CD4-positive, CD25-positive, alpha-beta regulatory T cell (primary cell): Measurements from ENCODE around the gene C18orf54. TPM values are rescaled to one million over a fixed set of nuclear protein-coding genes. Genes with fewer than 3 reads are reported as not detected.

ENCODE experiments used
- ATAC-seq, 2 donors: fragments of 150-1000 bp; cut with Tn5 transposase; one replicate each; pipeline ENCODE4 v1.10.0; 2021; ENCODE audit warnings: low read depth in 2 of 2, moderate number of reproducible peaks in 2 of 2, moderate library complexity in 1 of 2
- DNase-seq, 3 donors: peaks; one replicate each; pipeline versions ENCODE4 v3.0.0 to v3.0.0-alpha.2; 2012 to 2022; ENCODE audit warnings: mixed read lengths in 1 of 3
- H3K27ac ChIP-seq: one replicate; pipeline ENCODE4 v1.7.0; 2013; ENCODE audit warnings: mild to moderate bottlenecking, low read length; ENCODE audit not compliant: insufficient read depth, poor library complexity, severe bottlenecking
- H3K27me3 ChIP-seq: one replicate; pipeline ENCODE4 v1.7.0; 2013; ENCODE audit warnings: low read length; ENCODE audit not compliant: control insufficient read depth, insufficient read depth
- H3K36me3 ChIP-seq: one replicate; pipeline ENCODE4 v1.7.0; 2013; ENCODE audit warnings: mild to moderate bottlenecking, low read length, moderate library complexity; ENCODE audit not compliant: control insufficient read depth, insufficient read depth
- H3K4me1 ChIP-seq: 2 replicates; pipeline ENCODE4 v1.7.0; 2013; ENCODE audit warnings: mild to moderate bottlenecking, low read length; ENCODE audit not compliant: insufficient read depth, control insufficient read depth, poor library complexity, severe bottlenecking
- H3K4me3 ChIP-seq: one replicate; pipeline ENCODE4 v1.7.0; 2013; ENCODE audit warnings: low read depth, mild to moderate bottlenecking, low read length, moderate library complexity
- H3K9me3 ChIP-seq, 2 experiments: 1 replicate in 1 of 2; 2 replicates in 1 of 2; pipeline ENCODE4 v1.7.0; 2013; ENCODE audit warnings: low read length in 2 of 2, mild to moderate bottlenecking in 1 of 2, moderate library complexity in 1 of 2; ENCODE audit not compliant: control insufficient read depth in 2 of 2
- H3K27ac Mint-ChIP-seq, 3 donors: one replicate each; pipeline ENCODE4 v1.8.0; 2020 to 2022; ENCODE audit warnings: mild to moderate bottlenecking in 3 of 3, mixed read lengths in 3 of 3, moderate library complexity in 2 of 3
- H3K27me3 Mint-ChIP-seq: one replicate; pipeline ENCODE4 v1.8.0; 2022; ENCODE audit warnings: mild to moderate bottlenecking, mixed read lengths
- H3K36me3 Mint-ChIP-seq: one replicate; pipeline ENCODE4 v1.8.0; 2020; ENCODE audit warnings: mixed read lengths
- H3K4me1 Mint-ChIP-seq, 4 donors: one replicate each; pipeline ENCODE4 v1.8.0; 2020 to 2022; ENCODE audit warnings: mixed read lengths in 4 of 4, mild to moderate bottlenecking in 1 of 4
- H3K4me3 Mint-ChIP-seq, 4 donors: one replicate each; pipeline ENCODE4 v1.8.0; 2020 to 2022; ENCODE audit warnings: mild to moderate bottlenecking in 4 of 4, mixed read lengths in 4 of 4, moderate library complexity in 3 of 4
- H3K9me3 Mint-ChIP-seq, 7 donors: one replicate each; pipeline ENCODE4 v1.8.0; 2020 to 2022; ENCODE audit warnings: mixed read lengths in 7 of 7, mild to moderate bottlenecking in 3 of 7, moderate library complexity in 2 of 7
- polyA plus RNA-seq, 4 donors: library from polyadenylated mRNA; unstranded; fragments of 300-500 nt; fragmentation: Illumina TruSeq; gene quantifications; one replicate each; pipeline ENCODE4 v1.2.3, GENCODE V29; 2021
- total RNA-seq: library from RNA; stranded (reverse); gene quantifications from one replicate; pipeline ENCODE4 v1.2.3, GENCODE V29; 2022

The C18orf54 gene
- total and polyA plus RNA-seq, 5 donors from 2014 or later = 0.76 to 2.7 (median 1.8) TPM

DNA sequence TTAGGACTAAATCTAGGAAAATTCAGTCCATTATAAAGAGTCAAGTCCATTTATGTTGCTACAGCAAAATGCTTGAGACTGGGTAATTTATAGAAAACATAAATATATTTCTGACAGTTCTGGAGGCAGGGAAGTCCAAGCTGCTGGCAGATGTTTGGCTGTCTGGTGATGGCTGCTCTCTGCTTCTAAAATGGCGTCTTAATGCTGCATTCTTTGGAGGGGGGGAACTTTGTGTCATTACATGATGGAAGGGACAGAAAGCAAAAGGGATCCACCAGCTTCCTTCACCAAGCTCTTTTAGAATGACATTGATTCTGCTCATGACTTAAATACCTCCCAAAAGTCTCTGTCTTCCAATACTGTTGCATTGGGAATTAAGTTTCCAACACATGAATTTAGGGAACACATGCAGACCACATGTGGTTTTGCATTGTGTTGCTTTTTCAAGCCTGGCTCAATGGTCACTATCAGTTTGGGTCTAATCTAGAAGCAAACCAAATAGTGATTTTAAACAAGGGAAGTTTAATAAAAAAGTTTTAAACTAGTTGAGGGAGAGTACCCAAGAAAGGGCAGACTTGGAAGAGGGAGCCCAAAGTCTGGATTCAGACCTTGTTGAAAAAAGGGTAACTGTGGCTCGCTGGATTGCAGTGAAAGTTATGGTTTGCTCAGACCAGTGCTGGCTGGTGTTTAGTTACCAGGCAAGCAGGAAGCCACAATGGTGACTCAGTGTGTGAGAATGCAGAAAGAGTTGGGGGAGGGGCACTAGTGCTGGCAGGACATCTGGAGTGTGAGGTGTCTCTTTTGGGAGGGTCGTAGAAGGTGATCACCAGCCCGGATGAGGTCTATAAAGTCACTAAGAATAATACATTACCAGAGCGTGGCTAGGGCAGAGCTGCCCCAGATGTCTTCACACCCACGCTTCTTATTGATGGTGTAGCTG lies 30.8 kb downstream of the C18orf54 start:
- Mint-ChIP-seq H3K4me3 (peak overlapping the region in 1 of 4 donors; percentile 28), H3K27ac (peak overlapping the region in 1 of 3 donors; percentile 55), H3K36me3 (no peaks in the 10 kb centered on the region), H3K9me3 (no peaks in the 10 kb centered on the region), H3K27me3 (peaks cover 16% of the 10 kb centered on the region), H3K4me1 (peaks cover 4 to 11% (median 6%) of the 10 kb centered on the region in 4 donors)
- no peaks in the 10 kb centered on the region for H3K4me1 ChIP-seq
- H3K27ac ChIP-seq = no peak overlapping the region
- H3K27me3 ChIP-seq = no peaks in the 10 kb centered on the region
- ATAC-seq (peak; percentile 60 to 62), DNase-seq (peak in 1 of 3 donors; percentile 58)
- H3K9me3 ChIP-seq = no peaks in the 10 kb centered on the region
- H3K36me3 ChIP-seq = no peaks in the 10 kb centered on the region
- H3K4me3 ChIP-seq = no peak overlapping the region

- Histone ChIP-seq H3K4me3 (no peak overlapping the region), H3K36me3 (no peaks in the 10 kb centered on the region), H3K27me3 (no peaks in the 10 kb centered on the region), H3K9me3 (no peaks in the 10 kb centered on the region), H3K4me1 (no peaks in the 10 kb centered on the region), H3K27ac (no peak overlapping the region)
- Mint-ChIP-seq H3K4me3 (no peak overlapping the region), H3K4me1 (peaks cover 4 to 11% (median 6%) of the 10 kb centered on the region in 4 donors), H3K9me3 (no peaks in the 10 kb centered on the region), H3K27ac (peak overlapping the region in 1 of 3 donors; percentile 55), H3K36me3 (no peaks in the 10 kb centered on the region), H3K27me3 (peaks cover 16% of the 10 kb centered on the region)
- ATAC-seq = no peak
- DNase-seq = no peak
Observed at GRCh38 chr18:54389143-54389505, 31.4 kb downstream of the C18orf54 start.

GRCh38 chr18:54390838-54391237 lies 33.1 kb downstream of the C18orf54 start:
- Mint-ChIP-seq H3K27me3 (peaks cover 21% of the 10 kb centered on the region), H3K4me1 (peaks cover 4 to 11% (median 6%) of the 10 kb centered on the region in 4 donors), H3K9me3 (no peaks in the 10 kb centered on the region), H3K27ac (no peak overlapping the region), H3K4me3 (no peak overlapping the region), H3K36me3 (no peaks in the 10 kb centered on the region)
- DNase-seq (peak in 1 of 3 donors; percentile 6), ATAC-seq (no peak)
- no peaks in the 10 kb centered on the region for H3K36me3 ChIP-seq
- H3K27me3 ChIP-seq = no peaks in the 10 kb centered on the region
- H3K9me3 ChIP-seq = no peaks in the 10 kb centered on the region
- H3K4me1 ChIP-seq = no peaks in the 10 kb centered on the region
- no peak overlapping the region for H3K27ac ChIP-seq
- no peak overlapping the region for H3K4me3 ChIP-seq

DNA sequence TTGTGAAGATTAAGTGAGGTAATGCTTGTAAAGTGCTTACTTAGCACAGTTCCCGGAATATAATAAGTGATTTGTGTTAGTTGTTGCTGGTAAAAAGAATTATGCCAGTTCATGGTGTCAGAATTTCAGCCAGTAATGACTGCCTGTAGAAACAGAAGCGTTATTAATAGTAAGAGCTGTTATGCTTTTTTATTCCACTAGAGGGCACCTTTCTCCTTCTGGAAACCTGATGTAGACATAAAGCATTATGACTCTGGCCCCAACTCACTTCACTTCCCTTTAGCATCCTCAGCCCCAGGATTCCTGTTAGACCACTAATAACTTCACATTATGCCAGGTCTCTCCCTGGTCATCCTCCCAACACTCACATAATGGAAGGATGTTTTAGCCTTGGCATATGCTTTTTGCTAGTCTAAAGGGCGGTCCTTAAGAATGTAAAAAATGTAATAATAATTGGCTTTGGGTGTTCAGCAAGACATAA lies 34.9 kb downstream of the C18orf54 start:
- H3K4me3 ChIP-seq = no peak overlapping the region
- H3K4me1 ChIP-seq = no peaks in the 10 kb centered on the region
- no peaks in the 10 kb centered on the region for H3K9me3 Mint-ChIP-seq
- ATAC-seq (peak; percentile 66 to 68), DNase-seq (peak in 2 of 3 donors; percentile 50 to 75)
- H3K27ac Mint-ChIP-seq = no peak overlapping the region
- no peaks in the 10 kb centered on the region for H3K27me3 ChIP-seq
- H3K4me1 Mint-ChIP-seq = peaks cover 4 to 11% (median 6%) of the 10 kb centered on the region in 4 donors
- H3K4me3 Mint-ChIP-seq = no peak overlapping the region
- no peaks in the 10 kb centered on the region for H3K9me3 ChIP-seq
- no peaks in the 10 kb centered on the region for H3K36me3 Mint-ChIP-seq
- H3K27ac ChIP-seq = no peak overlapping the region
- peaks cover 21% of the 10 kb centered on the region for H3K27me3 Mint-ChIP-seq
- no peaks in the 10 kb centered on the region for H3K36me3 ChIP-seq

- ATAC-seq = no peak
- Mint-ChIP-seq H3K4me3 (no peak overlapping the region), H3K4me1 (peaks cover 2 to 9% (median 6%) of the 10 kb centered on the region in 4 donors)
Observed at GRCh38 chr18:54393648-54394294, 36.1 kb downstream of the C18orf54 start.

DNA sequence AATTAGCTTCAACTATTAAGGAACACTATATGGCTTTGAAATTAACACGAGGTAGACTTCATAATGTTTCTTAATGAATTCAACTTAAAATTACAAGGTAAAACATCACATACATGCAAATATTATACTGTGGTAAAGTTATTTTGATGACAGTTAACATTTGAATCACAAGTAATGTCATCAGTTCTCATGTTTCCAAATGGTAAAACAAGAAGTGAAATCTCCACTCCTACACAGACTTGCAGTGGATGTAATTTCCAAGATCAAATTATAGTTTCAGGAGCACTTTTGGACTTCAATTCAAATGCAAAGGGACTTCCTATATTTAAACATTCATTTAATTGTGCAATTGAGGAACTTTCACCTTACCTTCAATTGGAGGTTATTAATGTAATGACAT lies 39.1 kb downstream of the C18orf54 start:
- Mint-ChIP-seq H3K9me3 (no peaks in the 10 kb centered on the region), H3K36me3 (no peaks in the 10 kb centered on the region)
- no peak overlapping the region for H3K27ac ChIP-seq

More at GRCh38 chr18:54393648-54394294, 36.1 kb downstream of the C18orf54 start:
- no peak overlapping the region for H3K4me3 ChIP-seq
- no peaks in the 10 kb centered on the region for H3K36me3 ChIP-seq
- H3K27ac Mint-ChIP-seq = no peak overlapping the region
- no peak overlapping the region for H3K27ac ChIP-seq
- H3K9me3 Mint-ChIP-seq = no peaks in the 10 kb centered on the region
- H3K27me3 Mint-ChIP-seq = peaks cover 16% of the 10 kb centered on the region
- H3K36me3 Mint-ChIP-seq = no peaks in the 10 kb centered on the region
- peaks cover 4% of the 10 kb centered on the region for H3K27me3 ChIP-seq
- no peaks in the 10 kb centered on the region for H3K4me1 ChIP-seq
- no peak for DNase-seq
- no peaks in the 10 kb centered on the region for H3K9me3 ChIP-seq

GRCh38 chr18:54405290-54405689 lies 47.6 kb downstream of the C18orf54 start:
- no peaks in the 10 kb centered on the region for H3K36me3 ChIP-seq
- H3K27ac ChIP-seq = no peak overlapping the region
- no peaks in the 10 kb centered on the region for H3K36me3 Mint-ChIP-seq
- peaks cover 0 to 3% (median 0%) of the 10 kb centered on the region in 7 donors for H3K9me3 Mint-ChIP-seq
- no peak overlapping the region for H3K4me3 Mint-ChIP-seq
- peaks cover 5% of the 10 kb centered on the region for H3K27me3 ChIP-seq
- no peaks in the 10 kb centered on the region for H3K4me1 Mint-ChIP-seq
- H3K4me1 ChIP-seq = no peaks in the 10 kb centered on the region
- H3K27ac Mint-ChIP-seq = no peak overlapping the region
- H3K4me3 ChIP-seq = no peak overlapping the region
- no peaks in the 10 kb centered on the region for H3K9me3 ChIP-seq
- H3K27me3 Mint-ChIP-seq = peaks cover 22% of the 10 kb centered on the region
- ATAC-seq (no peak), DNase-seq (no peak)

More for the DNA sequence above, 39.1 kb downstream of the C18orf54 start:
- no peak overlapping the region for H3K4me3 ChIP-seq
- no peaks in the 10 kb centered on the region for H3K4me1 ChIP-seq
- Mint-ChIP-seq H3K4me3 (no peak overlapping the region), H3K27ac (no peak overlapping the region), H3K4me1 (peaks cover 0 to 7% (median 2%) of the 10 kb centered on the region in 4 donors), H3K27me3 (peaks cover 13% of the 10 kb centered on the region)
- no peaks in the 10 kb centered on the region for H3K36me3 ChIP-seq
- ATAC-seq (no peak), DNase-seq (no peak)
- H3K9me3 ChIP-seq = no peaks in the 10 kb centered on the region
- H3K27me3 ChIP-seq = peaks cover 8% of the 10 kb centered on the region
